B cell (primary cell): Measurements from ENCODE around the gene XIAP. TPM values are rescaled to one million over a fixed set of nuclear protein-coding genes. Genes with fewer than 3 reads are reported as not detected.

ENCODE experiments used
- ATAC-seq: fragments of 200-7000 bp; cut with Tn5 transposase; one replicate; pipeline ENCODE4 v1.10.0; 2021; ENCODE audit warnings: low read depth, mild to moderate bottlenecking, moderate number of reproducible peaks, moderate library complexity
- CTCF ChIA-PET: fragments of 350-600 bp; sonication (Branson Sonifier 250); formaldehyde crosslinking; loops from one replicate; lab custom pipeline; 2021; ENCODE audit warnings: antibody characterized with exemption, inconsistent platforms; lab: Charles Lee
- POLR2A ChIA-PET: fragments of 350-600 bp; sonication (Branson Sonifier 250); formaldehyde crosslinking; loops from one replicate; lab custom pipeline; 2021; ENCODE audit warnings: antibody characterized with exemption; lab: Charles Lee
- DNase-seq: peaks from one replicate; pipeline ENCODE4 v3.0.0; 2013
- H2AFZ ChIP-seq: 2 replicates; pipeline ENCODE4 v1.6.1; 2012; ENCODE audit warnings: mild to moderate bottlenecking, low read depth, low read length; ENCODE audit not compliant: insufficient read depth, poor library complexity, severe bottlenecking
- H3K27ac ChIP-seq, 2 donors: 1 replicate in 1 of 2; 2 replicates in 1 of 2; pipeline ENCODE4 v1.5.1; 2012 to 2013; ENCODE audit warnings: low read length in 2 of 2, mild to moderate bottlenecking in 2 of 2, moderate library complexity in 1 of 2
- H3K27me3 ChIP-seq, 4 experiments: fragments of 200-600 bp in 1 of 4; sonication (generic) in 1 of 4; replicated peaks in 1 of 4; 1 replicate in 2 of 4; 2 replicates in 2 of 4; pipeline versions ENCODE4 v1.6.1 to v1.7.0; 2013 to 2016; ENCODE audit warnings: low read length in 3 of 4, mild to moderate bottlenecking in 2 of 4, mixed read lengths in 1 of 4, moderate library complexity in 1 of 4; ENCODE audit not compliant: insufficient read depth in 4 of 4, control insufficient read depth in 3 of 4; ENCODE audit errors: control extremely low read depth in 1 of 4
- H3K36me3 ChIP-seq, 2 experiments: replicated peaks in 1 of 2; 1 replicate in 1 of 2; 2 replicates in 1 of 2; pipeline versions ENCODE4 v1.6.1 to v1.7.1; 2013; ENCODE audit warnings: low read length in 1 of 2; ENCODE audit not compliant: insufficient read depth in 2 of 2, control insufficient read depth in 1 of 2; ENCODE audit errors: control extremely low read depth in 1 of 2, extremely low read depth in 1 of 2
- H3K4me1 ChIP-seq, 2 donors: fragments of 200-600 bp in 1 of 2; sonication (generic) in 1 of 2; 1 replicate in 1 of 2; 2 replicates in 1 of 2; pipeline versions ENCODE4 v1.5.1 to v1.6.1; 2013 to 2017; ENCODE audit warnings: low read length in 2 of 2; ENCODE audit not compliant: control insufficient read depth in 2 of 2, insufficient read depth in 2 of 2
- H3K4me2 ChIP-seq: replicated peaks from 2 replicates; pipeline ENCODE3; 2012; ENCODE audit warnings: mild to moderate bottlenecking, low read depth, low read length; ENCODE audit not compliant: poor library complexity, severe bottlenecking
- H3K4me3 ChIP-seq, 5 experiments: fragments of 200-600 bp in 1 of 5; sonication (generic) in 1 of 5; 1 replicate in 3 of 5; 2 replicates in 2 of 5; pipeline versions ENCODE4 v1.5.1 to v1.7.0; 2011 to 2016; ENCODE audit warnings: low read length in 4 of 5, mild to moderate bottlenecking in 4 of 5, low read depth in 2 of 5, control low read depth in 1 of 5, moderate library complexity in 1 of 5; ENCODE audit not compliant: insufficient read depth in 1 of 5; ENCODE audit errors: control extremely low read depth in 1 of 5, extremely low read depth in 1 of 5
- H3K79me2 ChIP-seq: fragments of 200-600 bp; sonication (generic); one replicate; pipeline ENCODE4 v1.6.0; 2016; ENCODE audit warnings: low read length; ENCODE audit not compliant: control insufficient read depth, insufficient read depth
- H3K9ac ChIP-seq: fragments of 200-600 bp; sonication (generic); 2 replicates; pipeline ENCODE4 v1.6.1; 2017; ENCODE audit warnings: mild to moderate bottlenecking, low read length, moderate library complexity
- H3K9me3 ChIP-seq, 3 donors: one replicate each; pipeline versions ENCODE4 v1.6.1 to v1.7.1; 2013; ENCODE audit warnings: low read length in 2 of 3; ENCODE audit not compliant: control insufficient read depth in 2 of 3, insufficient read depth in 1 of 3; ENCODE audit errors: control extremely low read depth in 1 of 3
- H4K20me1 ChIP-seq: 2 replicates; pipeline ENCODE4 v1.6.0; 2012; ENCODE audit warnings: mild to moderate bottlenecking, low read length; ENCODE audit not compliant: insufficient read depth, control insufficient read depth, poor library complexity, severe bottlenecking
- H3K27ac Mint-ChIP-seq: one replicate; pipeline ENCODE4 v1.8.0; 2021; ENCODE audit warnings: mixed read lengths
- H3K27me3 Mint-ChIP-seq: one replicate; pipeline ENCODE4 v1.8.0; 2021; ENCODE audit warnings: mixed read lengths
- H3K4me1 Mint-ChIP-seq: one replicate; pipeline ENCODE4 v1.8.0; 2021; ENCODE audit warnings: mixed read lengths
- H3K4me3 Mint-ChIP-seq: one replicate; pipeline ENCODE4 v1.8.0; 2021; ENCODE audit warnings: mixed read lengths
- H3K9me3 Mint-ChIP-seq: one replicate; pipeline ENCODE4 v1.8.0; 2022; ENCODE audit warnings: mixed read lengths; ENCODE audit not compliant: insufficient read depth
- CTCF ChIP-seq: fragments of 200-600 bp; IDR thresholded peaks from one replicate; pipeline ENCODE4 v1.8.0; 2022; ENCODE audit warnings: antibody characterized with exemption, mild to moderate bottlenecking
- EZH2 ChIP-seq: IDR thresholded peaks from 2 replicates; pipeline ENCODE4 v1.6.1; 2012; ENCODE audit warnings: borderline replicate concordance, low read depth, mild to moderate bottlenecking, moderate library complexity, low read length; ENCODE audit not compliant: insufficient read depth, poor library complexity, severe bottlenecking
- WGBS: methylation state at CpG from one replicate; pipeline ENCODE4 v1.1.5; 2013; ENCODE audit warnings: missing lambda C conversion rate; ENCODE audit not compliant: insufficient coverage; 5-methylcytosine and 5-hydroxymethylcytosine counted together
- intact Hi-C: fragments of 100-400 bp; cut with micrococcal nuclease; formaldehyde crosslinking; loops from one replicate; pipeline ENCODE4 v1.10.0; 2022
- polyA plus RNA-seq: library from polyadenylated mRNA; depleted of rRNA; stranded (reverse); fragments of >200 nt; gene quantifications from 2 replicates; pipeline ENCODE4 v1.2.3, GENCODE V29; 2012
- total RNA-seq, 2 donors: library from RNA; stranded (reverse); fragments of 120-200 nt in 1 of 2; gene quantifications; 1 replicate in 1 of 2; 2 replicates in 1 of 2; pipeline versions ENCODE4 v1.2.3 to v1.2.4, GENCODE V29; 2013 to 2022

Gene XIAP
- total and polyA plus RNA-seq, 2 donors (not counting 1 experiment from before 2014, with no cell fraction given), result 9.2 to 36.2 TPM

- ATAC-seq (no peak), DNase-seq (no peak)
- Histone ChIP-seq H3K4me1 (no peaks in the 10 kb centered on the region), H3K79me2 (no peaks in the 10 kb centered on the region), H3K9me3 (peaks cover 0 to 10% (median 0%) of the 10 kb centered on the region in 3 donors), H2AFZ (no peak overlapping the region), H3K27me3 (no peaks in the 10 kb centered on the region), H3K4me2 (no peak overlapping the region), H3K9ac (no peak overlapping the region), H3K36me3 (no peaks in the 10 kb centered on the region), H4K20me1 (no peaks in the 10 kb centered on the region), H3K4me3 (no peak overlapping the region), H3K27ac (no peak overlapping the region)
- 80% methylated on average over 1 of the region's 6 CpGs for WGBS
- intact Hi-C loops, result no loop called here
- Mint-ChIP-seq H3K4me3 (no peak overlapping the region), H3K27me3 (no peaks in the 10 kb centered on the region), H3K9me3 (no peaks in the 10 kb centered on the region), H3K4me1 (no peaks in the 10 kb centered on the region), H3K27ac (no peak overlapping the region)
- CTCF ChIA-PET, result interaction anchor here (0.9 kb wide), 1 partner anchor 16 kb away, joined by 3 read pairs; no protein-coding TSS in a partner anchor
- POLR2A ChIA-PET, result no interaction called here
- no peak for TF ChIP-seq CTCF
- no peak for TF ChIP-seq EZH2
These were observed 42.5 kb upstream of the XIAP start for GRCh38 chrX:123817288-123817894.

GRCh38 chrX:123818243-123818642 is 41.6 kb upstream of the XIAP start:
- no peak overlapping the region for H3K4me3 ChIP-seq
- no peak overlapping the region for H3K4me2 ChIP-seq
- H3K4me1 Mint-ChIP-seq, result no peaks in the 10 kb centered on the region
- H3K9ac ChIP-seq, result no peak overlapping the region
- POLR2A ChIA-PET, result no interaction called here
- TF ChIP-seq CTCF (no peak), EZH2 (no peak)
- H4K20me1 ChIP-seq, result no peaks in the 10 kb centered on the region
- H3K79me2 ChIP-seq, result no peaks in the 10 kb centered on the region
- intact Hi-C loops, result no loop called here
- CTCF ChIA-PET, result no interaction called here
- no peak overlapping the region for H3K27ac Mint-ChIP-seq
- H2AFZ ChIP-seq, result no peak overlapping the region
- H3K36me3 ChIP-seq, result no peaks in the 10 kb centered on the region
- no peaks in the 10 kb centered on the region for H3K27me3 Mint-ChIP-seq
- H3K9me3 ChIP-seq, result peaks cover 0 to 10% (median 0%) of the 10 kb centered on the region in 3 donors
- H3K4me3 Mint-ChIP-seq, result no peak overlapping the region
- DNase-seq, result no peak
- H3K4me1 ChIP-seq, result no peaks in the 10 kb centered on the region
- no peak for ATAC-seq
- H3K27ac ChIP-seq, result no peak overlapping the region
- no peaks in the 10 kb centered on the region for H3K9me3 Mint-ChIP-seq
- H3K27me3 ChIP-seq, result no peaks in the 10 kb centered on the region
